Measurements from ENCODE around the gene SLC6A9. TPM values are rescaled to one million over a fixed set of nuclear protein-coding genes. Genes with fewer than 3 reads are reported as not detected.

The SLC6A9 gene
- total RNA-seq, 1 donor from 2014 or later: 5.6 TPM

Other genes with a start within 250 kb of the SLC6A9 start
- 2.1 TPM for gene ARTN, start 97.7 kb downstream of the SLC6A9 start, total RNA-seq
- gene IPO13, start 84.5 kb downstream of the SLC6A9 start, total RNA-seq: 40.3 TPM
- 16.6 TPM for gene DPH2, start 61.5 kb downstream of the SLC6A9 start, total RNA-seq
- gene ATP6V0B, start 56.5 kb downstream of the SLC6A9 start, total RNA-seq: 138 TPM
- gene B4GALT2, start 52.3 kb downstream of the SLC6A9 start, total RNA-seq: 23.4 TPM
- gene CCDC24, start 39.9 kb downstream of the SLC6A9 start, total RNA-seq: 39.9 TPM
- gene KLF17, start 87.4 kb upstream of the SLC6A9 start, total RNA-seq: not detected
- gene KLF18, start 110.2 kb upstream of the SLC6A9 start, total RNA-seq: 0.06 TPM
- 45.8 TPM for gene DMAP1, start 182.0 kb upstream of the SLC6A9 start, total RNA-seq

Data from mucosa of gallbladder (tissue), 1 donor.